NCI-H2081 treated with DMSO at 0.1 percent for 48 hours (cell line): ENCODE data around the gene PLEK.
"Not testable (repeated sequence)": the region's sequence is repeated elsewhere in the genome, so short reads cannot be mapped to it uniquely, and the experiment has no call there.

ENCODE experiments used
- DNase-seq: peaks from one replicate; lab custom pipeline; 2025; lab: John Stamatoyannopoulos, UW

The PLEK gene

GRCh38 chr2:68352651-68353391 is 12.3 kb upstream of the PLEK start:
- DNase-seq = no peak

GRCh38 chr2:68356599-68357239 is 8.4 kb upstream of the PLEK start:
- no peak for DNase-seq

- no peak for DNase-seq
These were observed 7.3 kb upstream of the PLEK start for GRCh38 chr2:68357605-68358337.

DNA sequence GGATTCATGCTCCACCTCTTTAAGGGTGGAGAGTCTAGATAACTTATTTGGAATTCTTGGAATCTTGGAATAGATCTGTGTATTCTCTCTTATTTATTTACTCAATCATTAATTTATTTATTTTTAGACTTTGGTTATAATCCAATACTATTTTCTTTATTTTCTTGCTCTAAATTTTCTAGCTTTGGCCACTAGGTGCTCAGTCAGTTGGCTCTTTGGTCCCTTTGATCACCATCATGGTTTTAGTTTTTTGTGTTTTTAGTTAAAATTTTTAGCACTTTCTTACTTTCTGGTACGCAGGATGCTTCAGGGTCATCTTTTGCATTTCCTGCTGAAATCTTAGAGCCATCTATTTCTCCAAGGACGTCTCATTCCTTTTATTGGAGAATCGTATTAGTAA is 5.2 kb upstream of the PLEK start:
- DNase-seq = no peak

DNA sequence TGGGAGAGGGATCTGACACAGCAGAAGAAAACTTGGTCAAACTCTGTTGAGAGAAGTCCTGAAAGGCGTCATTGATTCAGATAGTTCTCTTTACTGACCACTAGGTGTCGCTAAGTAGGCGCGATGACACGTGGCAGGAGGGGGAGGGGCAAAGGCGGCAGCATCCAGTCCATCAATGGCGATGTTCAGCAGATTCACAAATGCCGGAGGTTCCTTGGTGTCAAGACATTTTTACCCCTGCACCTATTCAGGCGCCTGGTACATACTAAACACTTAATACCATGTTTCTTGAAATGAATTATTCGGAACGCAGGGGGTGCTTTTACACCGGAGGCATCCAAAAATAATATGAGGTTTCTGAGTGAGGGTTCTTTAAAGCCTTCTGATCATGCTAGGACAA is 3.0 kb upstream of the PLEK start:
- no peak for DNase-seq

GRCh38 chr2:68362749-68363148 is 2.3 kb upstream of the PLEK start:
- DNase-seq = no peak

- no peak for DNase-seq
These were observed 1.4 kb upstream of the PLEK start for GRCh38 chr2:68363721-68364120.

GRCh38 chr2:68366083-68366560 is 1.0 kb downstream of the PLEK start:
- no peak for DNase-seq

- DNase-seq = no peak
These were observed 3.0 kb downstream of the PLEK start for GRCh38 chr2:68367953-68368653.

GRCh38 chr2:68368654-68369336 is 3.7 kb downstream of the PLEK start:
- no peak for DNase-seq

DNA sequence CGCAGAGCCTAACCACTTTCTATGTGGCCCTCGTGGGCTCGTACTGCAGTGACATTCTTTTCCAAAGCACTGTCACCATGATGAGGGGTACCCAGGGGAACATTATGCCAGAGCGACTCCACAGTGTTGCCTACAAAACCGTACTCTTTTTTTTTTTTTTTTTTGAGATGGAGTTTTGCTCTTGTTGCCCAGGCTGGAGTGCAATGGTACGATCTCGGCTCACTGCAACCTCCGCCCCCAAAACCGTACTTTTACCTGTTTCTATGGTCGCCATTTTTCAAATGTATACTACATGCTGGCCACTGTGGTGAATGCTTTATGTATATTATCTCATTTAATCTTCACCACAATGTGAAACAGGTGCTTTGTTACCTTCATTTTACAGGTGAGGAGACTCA is 4.3 kb downstream of the PLEK start:
- DNase-seq = no peak

DNA sequence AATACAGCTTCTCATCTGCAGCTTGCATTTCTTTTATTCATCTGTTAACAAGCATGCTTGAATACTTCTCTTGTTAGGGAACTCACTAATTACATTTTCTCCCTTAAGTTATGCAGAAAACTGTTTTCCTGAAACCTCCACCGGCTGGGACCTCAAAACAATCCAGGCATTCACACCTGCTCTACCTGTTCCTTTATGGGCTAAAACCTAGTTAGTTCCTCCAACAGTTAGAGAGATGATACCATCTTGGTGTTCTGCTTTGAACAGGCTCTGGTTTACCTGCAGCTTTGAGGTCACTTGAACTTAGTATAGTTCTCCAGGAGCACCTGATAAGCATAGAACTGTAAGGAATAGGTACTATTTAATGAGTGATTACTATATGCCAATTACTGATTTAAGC is 6.1 kb downstream of the PLEK start:
- no peak for DNase-seq

DNA sequence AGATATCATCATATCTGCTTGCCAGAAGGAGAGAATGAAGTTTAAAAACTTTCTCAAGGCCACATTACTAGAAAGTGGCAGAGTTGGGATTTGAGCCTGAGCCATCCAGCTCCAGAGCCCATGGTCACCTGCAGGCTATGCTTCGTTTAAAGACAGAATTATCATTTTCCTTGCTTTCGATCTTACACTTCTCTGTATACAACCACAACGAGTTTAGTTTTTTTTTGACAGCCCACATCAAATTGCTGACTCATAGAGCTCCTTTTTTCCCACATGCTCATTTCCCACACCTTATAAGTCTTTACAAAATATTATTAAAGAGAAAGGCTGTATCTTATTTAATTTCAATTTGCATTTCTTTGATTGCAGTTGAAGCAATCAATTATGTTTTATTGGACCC is 6.5 kb downstream of the PLEK start:
- no peak for DNase-seq

- no peak for DNase-seq
These were observed 7.4 kb downstream of the PLEK start for GRCh38 chr2:68372485-68372884.

GRCh38 chr2:68374184-68374583 is 9.1 kb downstream of the PLEK start:
- no peak for DNase-seq

GRCh38 chr2:68375582-68375981 is 10.5 kb downstream of the PLEK start:
- DNase-seq = no peak

GRCh38 chr2:68377137-68377780 is 12.2 kb downstream of the PLEK start:
- no peak for DNase-seq

DNA sequence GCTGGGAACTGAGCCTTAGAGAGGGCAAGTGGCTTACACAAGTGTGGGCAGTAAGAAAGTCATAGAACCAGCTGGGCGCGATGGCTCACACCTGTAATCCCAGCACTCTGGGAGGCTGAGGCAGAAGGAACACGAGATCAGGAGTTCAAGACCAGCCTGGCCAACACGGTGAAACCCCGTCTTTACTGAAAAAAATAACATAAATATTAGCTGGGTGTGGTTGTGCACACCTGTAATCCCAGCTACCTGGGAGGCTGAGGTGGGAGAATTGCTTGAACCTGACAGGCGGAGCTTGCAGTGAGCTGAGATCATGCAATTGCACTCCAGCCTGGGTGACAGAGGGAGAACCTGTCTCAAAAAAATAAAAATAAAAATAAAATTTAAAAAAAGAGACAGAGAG is 13.7 kb downstream of the PLEK start:
- not testable (repeated sequence) for DNase-seq

DNA sequence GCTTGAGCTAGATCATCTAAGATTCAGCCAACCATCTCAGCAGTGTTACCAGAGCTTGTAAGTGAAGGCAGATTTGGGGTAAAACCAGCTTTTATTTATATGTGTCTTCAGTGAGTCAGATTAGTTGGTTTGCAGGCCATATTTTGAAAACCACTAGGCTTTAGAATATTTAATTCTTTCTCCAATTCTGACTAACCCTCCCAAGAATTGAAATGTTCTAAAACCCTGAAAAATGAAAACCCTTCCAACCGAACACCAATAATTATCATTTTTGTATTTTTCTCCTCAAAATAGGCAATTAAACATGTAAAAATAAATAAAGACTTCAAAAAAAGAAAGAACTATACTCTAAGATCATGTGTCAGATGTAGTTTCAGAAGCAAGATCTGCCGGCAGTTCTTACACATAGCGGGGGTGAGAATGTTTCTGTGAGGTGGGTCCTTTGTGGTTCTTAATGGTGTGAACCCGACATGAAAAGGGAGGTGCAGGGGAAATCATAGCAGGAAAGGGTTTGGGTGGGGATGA is 14.2 kb downstream of the PLEK start:
- DNase-seq = no peak

GRCh38 chr2:68383778-68384177 is 18.7 kb downstream of the PLEK start:
- DNase-seq = no peak

GRCh38 chr2:68384485-68385107 is 19.5 kb downstream of the PLEK start:
- no peak for DNase-seq
